Measurements from ENCODE around the gene CCDC120. TPM values are rescaled to one million over a fixed set of nuclear protein-coding genes. Genes with fewer than 3 reads are reported as not detected.

The CCDC120 gene
- total RNA-seq, 4 donors from 2014 or later, result 4.4 to 19.1 (median 9.9) TPM

GRCh38 chrX:49060914-49061313 is 2.1 kb downstream of the CCDC120 start:
- in situ Hi-C loops (cut with MboI; ENCODE audit: low pct_ligation_motif_present in 1 of 4, low pct_unique_long_range_greater_than_20kb in 1 of 4, low sequenced_read_pairs in 3 of 4) (no loop called here), intact Hi-C loops (cut with DNase I; ENCODE audit: low total_unique reads) (no loop called here)
- WGBS, 2 donors (ENCODE audit: low coverage in 1 of 2), result 65% methylated on average over 3 of the region's 3 CpGs; no CpG with 5 or more reads in 1 of the 2 donors

GRCh38 chrX:49061490-49061889 is 2.7 kb downstream of the CCDC120 start:
- TF ChIP-seq EP300 (IDR thresholded peaks at IDR 0.05; ENCODE audit: low read depth) (no peak), POLR2A (IDR thresholded peaks at IDR 0.05) (no peak), POLR2AphosphoS5 (IDR thresholded peaks at IDR 0.05) (no peak)
- TF ChIP-seq, protein P1, sequence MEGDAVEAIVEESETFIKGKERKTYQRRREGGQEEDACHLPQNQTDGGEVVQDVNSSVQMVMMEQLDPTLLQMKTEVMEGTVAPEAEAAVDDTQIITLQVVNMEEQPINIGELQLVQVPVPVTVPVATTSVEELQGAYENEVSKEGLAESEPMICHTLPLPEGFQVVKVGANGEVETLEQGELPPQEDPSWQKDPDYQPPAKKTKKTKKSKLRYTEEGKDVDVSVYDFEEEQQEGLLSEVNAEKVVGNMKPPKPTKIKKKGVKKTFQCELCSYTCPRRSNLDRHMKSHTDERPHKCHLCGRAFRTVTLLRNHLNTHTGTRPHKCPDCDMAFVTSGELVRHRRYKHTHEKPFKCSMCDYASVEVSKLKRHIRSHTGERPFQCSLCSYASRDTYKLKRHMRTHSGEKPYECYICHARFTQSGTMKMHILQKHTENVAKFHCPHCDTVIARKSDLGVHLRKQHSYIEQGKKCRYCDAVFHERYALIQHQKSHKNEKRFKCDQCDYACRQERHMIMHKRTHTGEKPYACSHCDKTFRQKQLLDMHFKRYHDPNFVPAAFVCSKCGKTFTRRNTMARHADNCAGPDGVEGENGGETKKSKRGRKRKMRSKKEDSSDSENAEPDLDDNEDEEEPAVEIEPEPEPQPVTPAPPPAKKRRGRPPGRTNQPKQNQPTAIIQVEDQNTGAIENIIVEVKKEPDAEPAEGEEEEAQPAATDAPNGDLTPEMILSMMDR (IDR thresholded peaks at IDR 0.05), result no peak
- Histone ChIP-seq H3K9me3 (no peaks in the 10 kb centered on the region), H3K4me1 (no peaks in the 10 kb centered on the region), H3K36me3 (no peaks in the 10 kb centered on the region), H3K27ac (no peak overlapping the region), H3K27me3 (no peaks in the 10 kb centered on the region), H3K4me3 (no peak overlapping the region)
- in situ Hi-C loops (cut with MboI; ENCODE audit: low pct_ligation_motif_present in 1 of 4, low pct_unique_long_range_greater_than_20kb in 1 of 4, low sequenced_read_pairs in 3 of 4), result no loop called here
- DNase-seq, result no peak
- intact Hi-C loops (cut with DNase I; ENCODE audit: low total_unique reads), result no loop called here
- 80 to 86% methylated on average over 3 to 7 of the region's 7 CpGs for WGBS, 2 donors (ENCODE audit: low coverage in 1 of 2)

More at GRCh38 chrX:49060914-49061313, 2.1 kb downstream of the CCDC120 start:
- no peaks in the 10 kb centered on the region for H3K27me3 ChIP-seq
- no peak overlapping the region for H3K4me3 ChIP-seq
- no peaks in the 10 kb centered on the region for H3K36me3 ChIP-seq
- H3K4me1 ChIP-seq, result no peaks in the 10 kb centered on the region
- TF ChIP-seq POLR2A (IDR thresholded peaks at IDR 0.05), result no peak
- TF ChIP-seq, protein P1 (IDR thresholded peaks at IDR 0.05), result no peak
- no peak for TF ChIP-seq POLR2AphosphoS5 (IDR thresholded peaks at IDR 0.05)
- TF ChIP-seq EP300 (IDR thresholded peaks at IDR 0.05; ENCODE audit: low read depth), result no peak
- DNase-seq, result no peak
- no peaks in the 10 kb centered on the region for H3K9me3 ChIP-seq
- no peak overlapping the region for H3K27ac ChIP-seq

DNA sequence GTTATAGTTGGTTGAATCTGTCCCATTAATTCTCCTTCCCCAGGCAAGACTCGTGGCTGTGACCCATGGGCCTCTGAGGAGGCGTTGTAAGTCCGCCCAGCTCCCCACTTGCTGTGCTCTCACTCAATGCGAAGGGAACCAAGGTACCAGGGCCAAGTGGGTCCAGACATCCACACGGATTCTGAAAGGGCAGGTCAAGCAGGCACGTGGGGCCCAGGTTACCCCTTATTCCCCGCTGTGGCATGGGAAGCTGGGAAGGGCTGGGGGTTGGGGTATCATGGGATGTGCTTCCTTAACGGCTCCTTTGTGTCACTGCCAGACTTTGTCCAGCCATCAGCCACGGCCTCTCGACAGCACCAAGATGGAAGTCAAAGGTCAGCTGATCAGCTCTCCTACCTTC is 3.1 kb downstream of the CCDC120 start:
- Histone ChIP-seq H3K4me1 (no peaks in the 10 kb centered on the region), H3K4me3 (no peak overlapping the region), H3K27ac (no peak overlapping the region), H3K36me3 (no peaks in the 10 kb centered on the region), H3K27me3 (no peaks in the 10 kb centered on the region), H3K9me3 (no peaks in the 10 kb centered on the region)
- no peak for DNase-seq
- TF ChIP-seq, protein P1 (IDR thresholded peaks at IDR 0.05), result no peak
- TF ChIP-seq POLR2A (IDR thresholded peaks at IDR 0.05), result no peak
- no peak for TF ChIP-seq POLR2AphosphoS5 (IDR thresholded peaks at IDR 0.05)
- no peak for TF ChIP-seq EP300 (IDR thresholded peaks at IDR 0.05; ENCODE audit: low read depth)
- in situ Hi-C loops (cut with MboI; ENCODE audit: low pct_ligation_motif_present in 1 of 4, low pct_unique_long_range_greater_than_20kb in 1 of 4, low sequenced_read_pairs in 3 of 4), result no loop called here
- 84% methylated on average over 10 of the region's 10 CpGs; no CpG with 5 or more reads in 1 of the 2 donors for WGBS, 2 donors (ENCODE audit: low coverage in 1 of 2)
- intact Hi-C loops (cut with DNase I; ENCODE audit: low total_unique reads), result no loop called here

DNA sequence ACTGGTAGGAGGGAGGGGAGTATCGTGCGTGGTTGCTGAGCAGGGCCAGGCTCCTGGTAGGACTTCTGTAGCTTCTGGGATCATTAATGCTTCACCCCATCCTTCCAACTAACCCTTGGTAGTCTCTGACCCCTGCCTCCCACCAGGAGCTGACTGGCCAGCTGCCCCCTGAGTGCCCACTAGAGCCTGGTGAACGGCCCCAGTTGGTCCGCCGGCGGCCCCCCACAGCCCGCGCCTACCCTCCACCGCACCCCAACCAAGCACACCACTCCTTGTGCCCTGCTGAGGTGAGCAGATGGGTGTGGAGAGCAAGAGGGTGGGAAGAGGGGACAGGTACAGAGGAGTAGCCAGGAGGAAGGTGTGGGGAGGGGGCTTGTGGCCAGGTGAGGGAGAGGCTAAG is 4.9 kb downstream of the CCDC120 start:
- Histone ChIP-seq H3K36me3 (no peaks in the 10 kb centered on the region), H3K27ac (no peak overlapping the region), H3K4me1 (no peaks in the 10 kb centered on the region), H3K4me3 (no peak overlapping the region), H3K27me3 (no peaks in the 10 kb centered on the region), H3K9me3 (no peaks in the 10 kb centered on the region)
- TF ChIP-seq POLR2AphosphoS5 (IDR thresholded peaks at IDR 0.05), result no peak
- no peak for TF ChIP-seq POLR2A (IDR thresholded peaks at IDR 0.05)
- TF ChIP-seq EP300 (IDR thresholded peaks at IDR 0.05; ENCODE audit: low read depth), result no peak
- TF ChIP-seq, protein P1 (IDR thresholded peaks at IDR 0.05), result no peak
- 95% methylated on average over 9 of the region's 9 CpGs; no CpG with 5 or more reads in 1 of the 2 donors for WGBS, 2 donors (ENCODE audit: low coverage in 1 of 2)
- intact Hi-C loops (cut with DNase I; ENCODE audit: low total_unique reads), result no loop called here
- in situ Hi-C loops (cut with MboI; ENCODE audit: low pct_ligation_motif_present in 1 of 4, low pct_unique_long_range_greater_than_20kb in 1 of 4, low sequenced_read_pairs in 3 of 4), result no loop called here
- DNase-seq, result no peak

All from transverse colon (tissue), 4 donors.